ENCODE data around the gene SLC12A8.

SLC12A8 gene

DNA sequence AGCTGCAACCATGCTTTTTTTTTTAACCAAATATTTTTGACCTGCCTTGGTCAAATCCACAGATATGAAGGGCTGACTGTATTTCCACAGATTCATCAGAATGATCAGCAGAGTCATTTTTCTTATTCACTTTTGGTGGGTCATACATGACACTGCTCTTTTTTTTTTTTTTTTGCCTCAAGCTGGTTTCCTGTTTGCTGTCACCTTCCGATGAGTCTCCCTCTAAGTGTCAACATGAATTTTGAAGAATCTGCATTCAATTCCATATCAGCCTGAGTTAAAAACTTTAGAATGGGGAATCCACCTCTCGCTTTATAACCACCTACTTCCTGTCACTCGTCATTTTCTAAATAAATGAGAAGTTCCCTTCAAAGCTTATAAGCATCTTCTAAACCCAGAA is 2.2 kb upstream of the SLC12A8 start:
- no peak for DNase-seq (ENCODE audit: low read depth)

- DNase-seq (ENCODE audit: low read depth): no peak
Measured at GRCh38 chr3:125213946-125214542, 1.5 kb upstream of the SLC12A8 start.

GRCh38 chr3:125213364-125213755 is 812 bp upstream of the SLC12A8 start:
- no peak for DNase-seq (ENCODE audit: low read depth)

- DNase-seq (ENCODE audit: low read depth): no peak
Measured at GRCh38 chr3:125212091-125212508, 448 bp downstream of the SLC12A8 start.

- no peak for DNase-seq (ENCODE audit: low read depth)
Measured at GRCh38 chr3:125211523-125212090, 941 bp downstream of the SLC12A8 start.

- no peak for DNase-seq (ENCODE audit: low read depth)
Measured at GRCh38 chr3:125207949-125208568, 4.5 kb downstream of the SLC12A8 start.

DNA sequence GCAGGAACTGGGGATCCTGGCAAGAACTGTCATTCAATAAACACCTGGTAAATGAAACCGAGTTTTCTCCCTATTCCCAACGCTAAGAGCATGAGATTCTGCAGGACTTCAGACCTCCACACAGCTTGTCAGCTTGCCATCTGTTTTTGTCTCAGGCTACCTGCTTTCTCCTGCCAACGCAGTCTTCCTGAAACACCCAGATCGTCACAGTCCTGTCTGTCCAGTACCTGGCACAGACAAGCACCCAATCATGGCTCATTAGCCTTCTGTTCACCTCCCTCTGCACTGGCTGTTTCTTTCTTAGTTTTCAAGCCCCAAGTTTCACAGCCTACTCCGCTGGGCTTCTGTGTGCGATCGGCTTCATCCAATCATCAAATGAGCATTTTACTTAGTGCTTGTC is 5.0 kb downstream of the SLC12A8 start:
- DNase-seq (ENCODE audit: low read depth): no peak

DNA sequence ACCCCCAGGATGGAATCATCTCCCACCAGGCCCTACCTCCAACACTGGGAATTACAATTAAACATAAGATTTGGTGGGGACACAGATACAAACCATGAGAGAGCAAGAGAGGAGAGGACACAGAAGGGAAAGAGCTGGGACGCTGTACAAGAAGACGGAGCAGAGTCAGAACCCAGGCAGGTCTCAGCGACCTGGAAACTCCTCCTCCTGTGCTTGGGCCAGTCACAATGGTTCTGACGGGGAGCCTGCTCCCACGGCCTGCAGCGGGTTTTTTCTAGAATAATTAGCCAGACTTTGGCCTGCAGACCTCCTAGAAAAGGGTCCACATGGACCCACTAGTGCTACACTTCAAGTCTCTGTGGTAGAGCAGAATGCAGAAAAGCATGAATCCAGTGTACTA is 5.6 kb downstream of the SLC12A8 start:
- no peak for DNase-seq (ENCODE audit: low read depth)

DNA sequence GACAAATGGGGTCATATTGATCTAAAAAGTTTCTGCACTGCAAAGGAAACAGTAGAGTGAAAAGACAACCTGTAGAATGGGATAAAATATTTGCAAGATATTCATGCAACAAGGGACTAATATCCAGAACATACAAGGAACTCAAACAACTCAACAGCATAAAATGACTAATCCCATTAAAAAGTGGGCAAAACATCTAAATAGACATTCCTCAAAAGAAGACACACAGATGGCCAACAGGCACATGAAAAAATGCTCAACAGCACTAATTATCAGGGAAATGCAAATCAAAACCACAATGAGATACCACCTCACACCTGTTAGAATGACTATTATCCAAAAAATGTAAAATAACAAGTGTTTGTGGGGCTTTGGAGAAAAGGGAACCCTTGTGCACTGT is 8.8 kb downstream of the SLC12A8 start:
- DNase-seq (ENCODE audit: low read depth): no peak

DNA sequence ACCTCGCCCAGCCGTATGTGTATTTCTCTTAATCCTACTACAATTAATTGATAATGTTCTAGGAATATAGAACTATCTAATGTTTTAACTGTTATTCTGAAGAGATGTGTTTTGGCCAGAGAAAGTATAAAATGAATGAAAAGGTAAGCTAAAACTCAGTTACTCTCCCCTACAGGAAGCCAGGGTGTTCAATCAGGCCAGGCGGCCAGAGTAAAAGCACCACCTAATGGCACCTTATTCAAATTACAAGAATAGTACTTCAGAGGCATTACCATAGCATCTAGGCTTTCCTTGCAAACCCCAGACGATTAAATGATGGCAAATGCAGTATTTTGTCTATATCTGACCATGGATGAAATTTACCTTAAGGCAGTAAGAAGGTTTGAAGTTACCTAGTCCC is 10.4 kb downstream of the SLC12A8 start:
- DNase-seq (ENCODE audit: low read depth): no peak

DNA sequence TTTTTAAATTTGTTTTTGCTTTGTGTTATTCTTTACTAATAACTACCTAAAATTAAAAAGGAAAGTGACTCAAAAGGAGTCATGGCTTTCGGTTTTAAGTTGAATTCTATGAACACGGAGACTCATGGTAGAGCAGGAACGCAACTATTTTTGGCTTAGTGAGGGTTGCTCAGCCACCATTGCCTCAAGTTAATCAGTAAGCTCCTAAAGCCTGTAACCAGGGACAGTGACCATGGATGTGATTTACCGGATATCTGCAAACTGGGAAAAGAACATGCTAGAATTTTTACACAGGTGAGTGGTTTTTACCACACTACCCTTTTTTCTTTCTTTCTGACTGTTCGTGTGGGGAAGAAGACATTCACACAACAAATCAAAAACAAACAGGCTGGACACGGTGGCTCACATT is 11.8 kb downstream of the SLC12A8 start:
- no peak for DNase-seq (ENCODE audit: low read depth)

DNA sequence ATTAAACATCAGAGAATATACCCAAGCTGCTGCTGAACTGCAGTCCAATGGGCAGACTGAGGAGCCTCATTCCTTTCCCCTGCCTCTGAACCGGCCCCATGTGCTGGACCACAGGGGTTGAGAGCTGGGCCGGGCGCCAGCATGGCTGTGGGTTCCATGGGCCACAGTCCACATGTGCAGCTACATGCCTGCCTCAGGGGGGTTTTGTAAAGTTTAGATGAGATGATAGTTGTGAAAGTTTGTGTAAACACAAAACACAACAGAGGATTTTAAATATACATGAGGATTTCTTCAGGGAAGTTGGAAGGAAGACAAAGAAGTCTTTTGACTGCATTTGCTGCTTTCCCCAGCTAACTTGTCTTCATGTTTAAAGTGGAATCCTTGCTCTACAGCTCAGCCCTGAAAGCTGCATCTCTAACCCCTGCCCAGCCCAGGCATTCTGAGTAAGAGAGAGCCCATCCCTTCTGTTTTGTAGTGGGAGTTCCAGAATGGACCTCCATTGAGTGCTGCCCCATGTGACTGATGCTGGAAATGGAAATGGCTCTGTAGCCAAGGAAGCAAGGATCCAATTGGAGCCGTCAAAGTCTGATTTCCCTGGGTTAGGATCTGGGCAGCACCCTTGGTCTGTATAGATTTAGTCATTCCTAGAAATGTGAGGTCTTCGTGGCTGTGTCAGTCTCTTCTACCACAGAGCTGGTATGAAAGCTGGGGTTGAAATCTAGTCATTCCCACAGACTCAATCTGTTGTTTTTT is 17.5 kb downstream of the SLC12A8 start:
- DNase-seq (ENCODE audit: low read depth): no peak

DNA sequence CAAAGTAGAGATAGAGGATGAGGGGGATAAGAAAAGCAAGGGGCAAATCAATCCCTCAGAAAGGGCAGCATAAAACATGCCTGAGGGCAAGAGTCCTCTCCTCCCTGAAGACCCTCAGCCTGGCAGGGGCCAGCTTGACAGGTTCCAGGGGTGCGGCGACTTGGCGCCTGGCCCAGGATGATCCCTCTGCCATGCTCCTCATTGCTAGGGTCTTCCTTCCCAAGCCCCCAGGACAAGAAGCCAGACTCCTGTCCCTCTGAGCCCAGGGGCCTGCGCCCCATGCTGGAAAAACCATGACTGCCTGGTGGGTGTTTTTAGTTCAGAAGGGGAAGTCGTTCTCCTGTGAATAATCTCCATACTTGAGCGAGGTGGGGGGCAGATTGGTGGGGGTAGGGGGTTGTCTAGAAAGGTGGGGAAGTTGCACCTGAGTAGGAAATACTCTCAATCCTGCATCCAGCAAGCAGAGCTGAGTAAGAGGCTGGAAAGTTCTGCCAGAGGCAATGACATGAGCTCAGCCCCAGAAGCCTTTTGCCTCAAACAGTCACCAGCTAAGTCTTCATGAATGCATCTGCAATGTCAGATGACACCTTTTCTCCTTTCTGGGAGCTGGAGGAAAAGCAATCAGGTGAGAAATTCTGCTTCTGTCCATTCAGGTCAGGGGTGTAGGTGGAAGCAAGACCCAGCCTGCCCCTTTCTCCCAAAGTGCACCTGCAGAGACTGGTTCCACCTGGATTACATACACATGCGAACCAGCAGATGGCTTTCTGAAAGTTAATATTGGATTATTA is 18.3 kb downstream of the SLC12A8 start:
- no peak for DNase-seq (ENCODE audit: low read depth)

DNA sequence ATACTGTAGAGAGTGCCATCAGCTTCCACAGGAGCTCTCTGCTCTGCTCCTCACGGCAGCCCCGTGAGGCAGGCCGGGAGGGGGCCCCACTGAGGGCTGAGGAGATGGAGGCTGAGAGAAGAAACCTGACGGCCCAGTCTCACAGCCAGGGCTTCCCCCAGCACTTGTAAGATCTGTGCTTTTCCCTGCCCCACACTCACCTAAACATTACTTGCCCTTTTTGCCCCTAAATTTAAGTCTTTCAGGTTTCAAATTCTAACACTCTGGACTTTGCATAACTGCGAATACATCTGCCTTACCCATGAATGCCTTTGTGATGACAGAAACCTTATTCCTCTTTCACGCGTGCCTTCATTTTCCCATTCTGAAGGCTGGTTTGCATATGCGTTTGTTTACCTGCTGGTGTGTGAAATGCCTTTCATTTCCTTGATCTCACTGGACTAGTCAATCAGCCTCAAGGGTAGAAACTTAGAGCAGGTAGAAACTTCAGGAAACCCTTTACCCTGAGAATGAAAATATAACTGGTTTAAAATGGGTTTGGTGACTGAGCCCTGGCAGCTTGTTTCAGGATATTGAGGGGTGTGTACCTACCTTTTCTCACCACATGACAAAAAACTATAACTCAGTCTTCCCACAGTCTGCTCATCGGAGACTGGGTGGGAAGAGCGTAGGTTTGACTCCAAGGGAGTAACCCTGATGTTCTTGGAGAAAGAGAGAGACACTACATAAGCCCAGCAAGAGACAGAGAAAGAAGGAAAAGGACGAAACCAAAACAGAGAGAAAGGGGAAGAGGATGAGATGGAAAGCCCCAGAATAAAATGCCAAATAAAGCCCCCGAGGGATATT is 20.1 kb downstream of the SLC12A8 start:
- no peak for DNase-seq (ENCODE audit: low read depth)

- no peak for DNase-seq (ENCODE audit: low read depth)
Measured at GRCh38 chr3:125191730-125192129, 20.8 kb downstream of the SLC12A8 start.

DNA sequence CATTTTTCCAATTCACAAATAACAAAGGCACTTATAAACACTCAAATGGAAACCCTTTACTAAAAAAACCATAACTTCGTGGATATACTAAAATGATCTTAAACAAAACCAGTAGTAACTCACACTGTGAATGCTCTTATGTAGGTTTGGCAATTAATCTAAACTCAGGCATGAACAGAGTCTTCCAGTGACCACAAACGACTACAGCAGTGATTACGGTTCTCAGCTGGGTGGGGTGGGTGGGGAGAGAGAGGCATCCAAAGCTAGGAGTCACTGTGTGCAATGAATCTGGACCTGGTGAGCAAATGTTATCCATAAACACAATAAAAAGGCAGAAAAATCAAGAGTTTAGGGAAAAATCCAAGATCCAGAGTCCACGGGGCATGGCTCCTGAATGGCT is 21.3 kb downstream of the SLC12A8 start:
- no peak for DNase-seq (ENCODE audit: low read depth)

- DNase-seq (ENCODE audit: low read depth): no peak
Measured at GRCh38 chr3:125190786-125191185, 21.8 kb downstream of the SLC12A8 start.

GRCh38 chr3:125189378-125190165 is 23.0 kb downstream of the SLC12A8 start:
- DNase-seq (ENCODE audit: low read depth): no peak

DNA sequence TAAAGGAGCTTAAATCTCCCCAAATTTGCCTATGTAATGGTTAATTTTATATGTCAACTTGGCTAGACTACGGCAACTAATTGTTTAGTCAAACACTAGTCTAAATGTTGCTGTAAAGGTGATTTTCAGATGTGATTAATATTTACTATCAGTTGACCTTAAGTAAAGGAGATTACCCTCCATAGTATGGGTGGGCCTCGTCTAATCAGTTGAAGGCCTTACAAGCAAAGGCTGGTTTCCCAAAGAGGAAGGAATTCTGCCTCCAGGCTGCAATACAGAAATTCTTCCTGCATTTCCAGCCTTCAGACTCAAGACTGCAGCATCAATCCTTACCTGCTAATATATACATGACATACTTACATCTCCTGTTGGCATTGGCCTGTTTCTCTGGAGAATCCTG is 23.6 kb downstream of the SLC12A8 start:
- DNase-seq (ENCODE audit: low read depth): no peak

GRCh38 chr3:125187599-125187910 is 25.0 kb downstream of the SLC12A8 start:
- no peak for DNase-seq (ENCODE audit: low read depth)
